ENCODE data around the gene LRP5.
"Not testable (repeated sequence)": the region's sequence is repeated elsewhere in the genome, so short reads cannot be mapped to it uniquely, and the experiment has no call there.

Gene LRP5

DNA sequence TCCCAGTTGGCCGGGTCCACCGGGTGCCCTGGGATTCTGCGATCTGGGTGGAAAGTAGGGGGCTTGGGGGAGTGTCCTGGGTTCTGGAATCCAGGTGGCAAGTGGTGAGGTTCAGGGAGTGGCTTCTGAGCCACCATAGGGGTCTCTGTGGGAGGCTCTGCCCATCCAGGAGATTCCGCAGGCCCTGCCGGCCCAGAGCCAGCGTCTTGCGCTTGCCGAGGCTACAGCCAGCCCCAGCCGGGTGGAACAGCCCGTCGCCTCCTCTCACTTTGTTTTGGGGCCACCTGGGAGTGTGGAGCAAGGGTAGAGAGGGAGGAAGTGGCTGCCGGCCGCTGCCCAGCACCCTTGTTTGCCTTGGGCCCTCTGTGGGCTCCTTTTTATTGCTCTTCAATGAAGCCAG is 87.5 kb downstream of the LRP5 start:
- no peak for DNase-seq (ENCODE audit: low read depth)
- no peak overlapping the region for H3K4me3 ChIP-seq (replicated peaks; ENCODE audit: low read depth, low read length)
- TF ChIP-seq, protein P1, sequence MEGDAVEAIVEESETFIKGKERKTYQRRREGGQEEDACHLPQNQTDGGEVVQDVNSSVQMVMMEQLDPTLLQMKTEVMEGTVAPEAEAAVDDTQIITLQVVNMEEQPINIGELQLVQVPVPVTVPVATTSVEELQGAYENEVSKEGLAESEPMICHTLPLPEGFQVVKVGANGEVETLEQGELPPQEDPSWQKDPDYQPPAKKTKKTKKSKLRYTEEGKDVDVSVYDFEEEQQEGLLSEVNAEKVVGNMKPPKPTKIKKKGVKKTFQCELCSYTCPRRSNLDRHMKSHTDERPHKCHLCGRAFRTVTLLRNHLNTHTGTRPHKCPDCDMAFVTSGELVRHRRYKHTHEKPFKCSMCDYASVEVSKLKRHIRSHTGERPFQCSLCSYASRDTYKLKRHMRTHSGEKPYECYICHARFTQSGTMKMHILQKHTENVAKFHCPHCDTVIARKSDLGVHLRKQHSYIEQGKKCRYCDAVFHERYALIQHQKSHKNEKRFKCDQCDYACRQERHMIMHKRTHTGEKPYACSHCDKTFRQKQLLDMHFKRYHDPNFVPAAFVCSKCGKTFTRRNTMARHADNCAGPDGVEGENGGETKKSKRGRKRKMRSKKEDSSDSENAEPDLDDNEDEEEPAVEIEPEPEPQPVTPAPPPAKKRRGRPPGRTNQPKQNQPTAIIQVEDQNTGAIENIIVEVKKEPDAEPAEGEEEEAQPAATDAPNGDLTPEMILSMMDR (IDR thresholded peaks at IDR 0.05; ENCODE audit: low read length, missing control alignments), result no peak

DNA sequence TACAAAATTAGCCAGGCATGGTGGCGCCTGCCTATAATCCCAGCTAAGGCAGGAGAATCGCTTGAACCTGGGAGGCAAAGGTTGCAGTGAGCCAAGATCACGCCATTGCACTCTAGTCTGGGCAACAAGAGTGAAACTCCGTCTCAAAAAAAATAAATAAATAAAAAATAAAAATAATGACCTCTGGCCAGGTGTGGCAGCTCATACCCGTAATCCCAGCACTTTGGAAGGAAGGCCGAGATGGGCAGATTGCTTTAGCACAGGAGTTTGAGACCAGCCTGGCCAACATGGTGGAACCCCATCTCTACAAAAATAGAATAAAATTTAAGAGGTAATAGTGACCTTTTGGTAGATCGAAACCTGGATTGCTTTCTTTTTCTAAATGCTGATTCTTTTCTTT is 88.2 kb downstream of the LRP5 start:
- H3K4me3 ChIP-seq (replicated peaks; ENCODE audit: low read depth, low read length); DNase-seq (ENCODE audit: low read depth): not testable (repeated sequence)

DNA sequence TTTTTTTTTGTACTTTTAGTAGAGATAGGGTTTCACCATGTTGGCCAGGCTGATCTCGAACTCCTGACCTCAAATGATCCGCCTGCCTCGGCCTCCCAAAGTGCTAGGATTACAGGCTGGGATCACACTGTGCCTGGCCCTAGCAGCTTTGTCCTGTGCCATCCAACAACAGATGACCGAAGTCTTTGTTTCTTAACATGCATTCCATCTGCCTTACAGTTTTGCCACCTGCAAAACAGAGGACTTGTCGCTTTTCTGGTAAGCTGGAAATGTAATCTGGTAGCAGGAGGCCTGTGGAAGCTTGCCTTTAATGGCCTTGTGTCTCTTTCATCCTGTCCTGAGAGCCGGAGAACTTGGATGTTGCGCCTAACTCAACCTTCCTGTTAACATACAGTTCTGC is 89.5 kb downstream of the LRP5 start:
- TF ChIP-seq, protein P1 (IDR thresholded peaks at IDR 0.05; ENCODE audit: low read length, missing control alignments), result no peak
- DNase-seq (ENCODE audit: low read depth), result no peak

DNA sequence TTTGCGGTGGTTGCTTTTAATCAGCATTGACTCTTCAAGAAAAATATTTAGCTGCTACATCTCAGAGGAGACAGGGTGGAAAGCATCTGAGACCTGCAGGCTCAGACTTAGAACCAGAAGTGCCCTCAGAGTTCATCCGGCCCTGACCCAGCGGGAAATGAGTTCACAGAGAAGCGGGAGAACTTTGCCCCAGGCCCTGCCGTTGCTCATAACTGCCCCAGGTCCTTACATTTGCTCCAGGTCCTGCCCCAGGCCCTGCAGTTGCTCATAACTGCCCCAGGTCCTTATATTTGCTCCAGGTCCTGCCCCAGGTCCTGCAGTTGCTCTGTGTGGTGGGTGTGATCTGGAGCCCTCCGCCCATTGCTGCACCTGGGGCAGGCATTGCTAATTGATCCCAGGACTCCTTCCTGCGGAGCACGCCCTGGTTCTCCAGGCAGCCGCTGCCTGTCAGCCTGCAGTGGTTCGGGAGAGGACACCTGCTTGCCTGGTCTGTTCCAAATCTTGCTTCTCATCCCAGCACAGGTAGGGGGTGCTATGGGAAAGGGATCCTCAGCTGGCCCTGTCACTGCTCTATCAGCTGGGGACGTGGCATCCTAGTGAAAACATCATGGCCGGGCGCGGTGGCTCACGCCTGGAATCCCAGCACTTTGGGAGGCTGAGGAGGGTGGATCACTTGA is 90.1 kb downstream of the LRP5 start:
- DNase-seq (ENCODE audit: low read depth), result no peak
- TF ChIP-seq, protein P1 (IDR thresholded peaks at IDR 0.05; ENCODE audit: low read length, missing control alignments), result no peak
- H3K4me3 ChIP-seq (replicated peaks; ENCODE audit: low read depth, low read length), result no peak overlapping the region

More for the DNA sequence above, 89.5 kb downstream of the LRP5 start:
- no peak overlapping the region for H3K4me3 ChIP-seq (replicated peaks; ENCODE audit: low read depth, low read length)

DNA sequence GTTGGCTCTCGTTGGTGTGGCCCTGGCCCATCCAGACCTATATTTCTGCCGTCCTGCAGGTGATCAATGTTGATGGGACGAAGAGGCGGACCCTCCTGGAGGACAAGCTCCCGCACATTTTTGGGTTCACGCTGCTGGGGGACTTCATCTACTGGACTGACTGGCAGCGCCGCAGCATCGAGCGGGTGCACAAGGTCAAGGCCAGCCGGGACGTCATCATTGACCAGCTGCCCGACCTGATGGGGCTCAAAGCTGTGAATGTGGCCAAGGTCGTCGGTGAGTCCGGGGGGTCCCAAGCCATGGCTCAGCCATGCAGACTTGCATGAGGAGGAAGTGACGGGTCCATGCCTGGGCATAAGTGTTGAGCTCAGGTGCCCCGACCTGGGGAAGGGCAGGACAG is 91.0 kb downstream of the LRP5 start:
- H3K4me3 ChIP-seq (replicated peaks; ENCODE audit: low read depth, low read length), result no peak overlapping the region
- TF ChIP-seq, protein P1 (IDR thresholded peaks at IDR 0.05; ENCODE audit: low read length, missing control alignments), result no peak
- DNase-seq (ENCODE audit: low read depth), result no peak

DNA sequence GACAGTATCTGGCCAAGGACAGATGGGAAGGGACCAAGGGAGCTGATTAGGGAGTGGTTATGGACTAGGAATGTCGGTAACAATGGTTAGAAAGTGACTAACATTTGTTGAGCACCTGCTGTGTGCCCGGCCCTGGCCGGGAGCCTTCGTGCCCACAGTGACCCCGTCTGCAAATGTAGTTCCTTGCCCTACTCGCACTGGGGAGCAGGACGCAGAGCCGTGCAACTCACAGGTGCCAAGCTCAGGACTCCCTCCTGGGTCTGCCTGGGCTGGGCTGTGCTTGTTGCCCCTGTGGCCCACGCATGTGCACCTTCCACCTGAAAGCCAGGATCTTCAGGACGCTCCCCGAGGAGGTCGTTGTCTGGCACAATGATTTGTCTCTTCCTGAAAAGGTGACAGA is 91.4 kb downstream of the LRP5 start:
- TF ChIP-seq, protein P1 (IDR thresholded peaks at IDR 0.05; ENCODE audit: low read length, missing control alignments), result no peak
- H3K4me3 ChIP-seq (replicated peaks; ENCODE audit: low read depth, low read length), result no peak overlapping the region
- DNase-seq (ENCODE audit: low read depth), result no peak

DNA sequence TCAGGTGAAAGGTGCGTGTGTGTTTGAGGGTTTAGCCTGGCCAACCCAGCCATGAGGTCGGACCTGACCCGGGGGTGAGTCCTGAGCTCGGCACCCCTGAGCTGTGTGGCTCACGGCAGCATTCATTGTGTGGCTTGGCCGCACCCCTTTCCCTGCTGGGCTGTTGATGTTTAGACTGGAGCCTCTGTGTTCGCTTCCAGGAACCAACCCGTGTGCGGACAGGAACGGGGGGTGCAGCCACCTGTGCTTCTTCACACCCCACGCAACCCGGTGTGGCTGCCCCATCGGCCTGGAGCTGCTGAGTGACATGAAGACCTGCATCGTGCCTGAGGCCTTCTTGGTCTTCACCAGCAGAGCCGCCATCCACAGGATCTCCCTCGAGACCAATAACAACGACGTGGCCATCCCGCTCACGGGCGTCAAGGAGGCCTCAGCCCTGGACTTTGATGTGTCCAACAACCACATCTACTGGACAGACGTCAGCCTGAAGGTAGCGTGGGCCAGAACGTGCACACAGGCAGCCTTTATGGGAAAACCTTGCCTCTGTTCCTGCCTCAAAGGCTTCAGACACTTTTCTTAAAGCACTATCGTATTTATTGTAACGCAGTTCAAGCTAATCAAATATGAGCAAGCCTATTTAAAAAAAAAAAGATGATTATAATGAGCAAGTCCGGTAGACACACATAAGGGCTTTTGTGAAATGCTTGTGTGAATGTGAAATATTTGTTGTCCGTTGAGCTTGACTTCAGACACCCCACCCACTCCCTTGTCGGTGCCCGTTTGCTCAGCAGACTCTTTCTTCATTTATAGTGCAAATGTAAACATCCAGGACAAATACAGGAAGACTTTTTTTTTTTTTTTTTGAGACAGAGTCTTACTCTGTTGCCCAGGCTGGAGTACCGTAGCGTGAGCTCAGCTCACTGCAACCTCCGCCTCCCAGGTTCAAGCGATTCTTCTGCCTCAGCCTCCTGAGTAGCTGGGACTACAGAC is 94.2 kb downstream of the LRP5 start:
- TF ChIP-seq, protein P1 (IDR thresholded peaks at IDR 0.05; ENCODE audit: low read length, missing control alignments), result no peak
- no peak for DNase-seq (ENCODE audit: low read depth)
- no peak overlapping the region for H3K4me3 ChIP-seq (replicated peaks; ENCODE audit: low read depth, low read length)

All from fibroblast of pulmonary artery (primary cell).